Large intestine (tissue), 3 donors: ENCODE measurements around the gene NAA50. TPM values are rescaled to one million over a fixed set of nuclear protein-coding genes. Genes with fewer than 3 reads are reported as not detected.

Experiments
- DNase-seq, 2 donors: peaks; one replicate each; pipeline versions ENCODE4 v3.0.0 to v3.0.0-alpha.2; 2013
- H3K27ac ChIP-seq: one replicate; pipeline ENCODE4 v1.5.1; 2013; ENCODE audit warnings: low read length
- H3K27me3 ChIP-seq: 2 replicates; pipeline ENCODE4 v1.6.1; 2013; ENCODE audit warnings: low read length; ENCODE audit not compliant: control insufficient read depth, insufficient read depth
- H3K36me3 ChIP-seq: 2 replicates; pipeline ENCODE4 v1.6.1; 2013; ENCODE audit warnings: low read length; ENCODE audit not compliant: control insufficient read depth, insufficient read depth
- H3K4me1 ChIP-seq: one replicate; pipeline ENCODE4 v1.6.1; 2013; ENCODE audit warnings: low read length; ENCODE audit not compliant: control insufficient read depth, insufficient read depth
- H3K4me3 ChIP-seq: one replicate; pipeline ENCODE4 v1.5.1; 2013; ENCODE audit warnings: low read length
- H3K9me3 ChIP-seq: one replicate; pipeline ENCODE4 v1.6.1; 2013; ENCODE audit warnings: mild to moderate bottlenecking, low read depth, low read length, moderate library complexity; ENCODE audit not compliant: control insufficient read depth
- WGBS: methylation state at CpG from one replicate; pipeline ENCODE4 v1.1.5; 2013; ENCODE audit warnings: low lambda C conversion rate; ENCODE audit not compliant: insufficient coverage; 5-methylcytosine and 5-hydroxymethylcytosine counted together
- polyA plus RNA-seq: library from polyadenylated mRNA; unstranded; fragments of 120-200 nt; gene quantifications from one replicate; pipeline ENCODE4 v1.2.1, GENCODE V29; 2013

The NAA50 gene
- polyA plus RNA-seq, 1 donor, result 85.5 TPM

GRCh38 chr3:113719294-113719693, 26.8 kb downstream of the NAA50 start:
- no peaks in the 10 kb centered on the region for H3K27me3 ChIP-seq
- no CpG with 5 or more reads among the region's 1 CpG for WGBS
- H3K27ac ChIP-seq, result no peak overlapping the region
- H3K36me3 ChIP-seq, result peaks cover 26% of the 10 kb centered on the region
- H3K4me1 ChIP-seq, result no peaks in the 10 kb centered on the region
- H3K4me3 ChIP-seq, result no peak overlapping the region
- H3K9me3 ChIP-seq, result no peaks in the 10 kb centered on the region
- DNase-seq, result no peak

- Histone ChIP-seq H3K4me3 (no peak overlapping the region), H3K36me3 (peaks cover 26% of the 10 kb centered on the region)
These were observed 28.2 kb downstream of the NAA50 start for GRCh38 chr3:113717818-113718217.

GRCh38 chr3:113717308-113717707, 28.7 kb downstream of the NAA50 start:
- no CpG with 5 or more reads among the region's 3 CpGs for WGBS
- Histone ChIP-seq H3K9me3 (no peaks in the 10 kb centered on the region), H3K4me1 (no peaks in the 10 kb centered on the region), H3K4me3 (no peak overlapping the region), H3K27me3 (no peaks in the 10 kb centered on the region), H3K36me3 (peaks cover 24% of the 10 kb centered on the region), H3K27ac (no peak overlapping the region)
- DNase-seq, result no peak

More at GRCh38 chr3:113717818-113718217, 28.2 kb downstream of the NAA50 start:
- no peak for DNase-seq
- no peaks in the 10 kb centered on the region for H3K9me3 ChIP-seq
- no CpG with 5 or more reads among the region's 3 CpGs for WGBS
- no peak overlapping the region for H3K27ac ChIP-seq
- no peaks in the 10 kb centered on the region for H3K27me3 ChIP-seq
- H3K4me1 ChIP-seq, result no peaks in the 10 kb centered on the region

- Histone ChIP-seq H3K4me1 (no peaks in the 10 kb centered on the region), H3K4me3 (no peak overlapping the region), H3K27me3 (no peaks in the 10 kb centered on the region), H3K36me3 (peaks cover 6% of the 10 kb centered on the region), H3K27ac (no peak overlapping the region), H3K9me3 (no peaks in the 10 kb centered on the region)
- 60% methylated on average over 1 of the region's 1 CpG for WGBS
- DNase-seq, result no peak
These were observed 31.3 kb downstream of the NAA50 start for GRCh38 chr3:113714702-113715101.

GRCh38 chr3:113712129-113712528, 33.9 kb downstream of the NAA50 start:
- WGBS, result 65% methylated on average over 2 of the region's 3 CpGs
- Histone ChIP-seq H3K9me3 (no peaks in the 10 kb centered on the region), H3K4me1 (no peaks in the 10 kb centered on the region), H3K27me3 (no peaks in the 10 kb centered on the region), H3K27ac (no peak overlapping the region), H3K36me3 (no peaks in the 10 kb centered on the region), H3K4me3 (no peak overlapping the region)
- DNase-seq, result no peak

- DNase-seq, result no peak
- H3K27me3 ChIP-seq, result no peaks in the 10 kb centered on the region
- H3K4me1 ChIP-seq, result no peaks in the 10 kb centered on the region
- no peaks in the 10 kb centered on the region for H3K36me3 ChIP-seq
- no peak overlapping the region for H3K4me3 ChIP-seq
- no peaks in the 10 kb centered on the region for H3K9me3 ChIP-seq
- no peak overlapping the region for H3K27ac ChIP-seq
- 96% methylated on average over 3 of the region's 4 CpGs for WGBS
These were observed 38.2 kb downstream of the NAA50 start for GRCh38 chr3:113707835-113708234.

- Histone ChIP-seq H3K36me3 (no peaks in the 10 kb centered on the region), H3K27me3 (no peaks in the 10 kb centered on the region), H3K4me3 (peak overlapping the region; percentile 50), H3K4me1 (peaks cover 11% of the 10 kb centered on the region), H3K9me3 (no peaks in the 10 kb centered on the region), H3K27ac (peak overlapping the region; percentile 81)
- WGBS, result no CpG with 5 or more reads among the region's 24 CpGs
- peak; percentile 26 to 76 for DNase-seq
These were observed 47.1 kb downstream of the NAA50 start for GRCh38 chr3:113698956-113699355.

- Histone ChIP-seq H3K4me3 (no peak overlapping the region), H3K27me3 (no peaks in the 10 kb centered on the region), H3K27ac (peak overlapping the region; percentile 81), H3K9me3 (no peaks in the 10 kb centered on the region), H3K4me1 (peaks cover 11% of the 10 kb centered on the region), H3K36me3 (no peaks in the 10 kb centered on the region)
- DNase-seq, result no peak
- WGBS, result 77% methylated on average over 4 of the region's 6 CpGs
These were observed 47.8 kb downstream of the NAA50 start for GRCh38 chr3:113698213-113698742.

GRCh38 chr3:113697500-113698090, 48.5 kb downstream of the NAA50 start:
- 0% methylated on average over 4 of the region's 10 CpGs for WGBS
- no peaks in the 10 kb centered on the region for H3K9me3 ChIP-seq
- DNase-seq, result peak; percentile 17 to 83
- peaks cover 13% of the 10 kb centered on the region for H3K4me1 ChIP-seq
- H3K27me3 ChIP-seq, result no peaks in the 10 kb centered on the region
- peak overlapping the region; percentile 53 for H3K4me3 ChIP-seq
- H3K27ac ChIP-seq, result peak overlapping the region; percentile 81
- H3K36me3 ChIP-seq, result no peaks in the 10 kb centered on the region

- peak overlapping the region; percentile 81 for H3K27ac ChIP-seq
- DNase-seq, result peak; percentile 99 to 100
- peak overlapping the region; percentile 53 for H3K4me3 ChIP-seq
- no peaks in the 10 kb centered on the region for H3K36me3 ChIP-seq
- H3K4me1 ChIP-seq, result peaks cover 13% of the 10 kb centered on the region
- H3K9me3 ChIP-seq, result no peaks in the 10 kb centered on the region
- 4% methylated on average over 5 of the region's 38 CpGs for WGBS
- no peaks in the 10 kb centered on the region for H3K27me3 ChIP-seq
These were observed 49.2 kb downstream of the NAA50 start for GRCh38 chr3:113696658-113697499.
